ENCODE data around the gene CHD2. TPM values are rescaled to one million over a fixed set of nuclear protein-coding genes. Genes with fewer than 3 reads are reported as not detected.

Gene CHD2
- total RNA-seq, 2 donors from 2014 or later, result 31.1 to 37.9 TPM

DNA sequence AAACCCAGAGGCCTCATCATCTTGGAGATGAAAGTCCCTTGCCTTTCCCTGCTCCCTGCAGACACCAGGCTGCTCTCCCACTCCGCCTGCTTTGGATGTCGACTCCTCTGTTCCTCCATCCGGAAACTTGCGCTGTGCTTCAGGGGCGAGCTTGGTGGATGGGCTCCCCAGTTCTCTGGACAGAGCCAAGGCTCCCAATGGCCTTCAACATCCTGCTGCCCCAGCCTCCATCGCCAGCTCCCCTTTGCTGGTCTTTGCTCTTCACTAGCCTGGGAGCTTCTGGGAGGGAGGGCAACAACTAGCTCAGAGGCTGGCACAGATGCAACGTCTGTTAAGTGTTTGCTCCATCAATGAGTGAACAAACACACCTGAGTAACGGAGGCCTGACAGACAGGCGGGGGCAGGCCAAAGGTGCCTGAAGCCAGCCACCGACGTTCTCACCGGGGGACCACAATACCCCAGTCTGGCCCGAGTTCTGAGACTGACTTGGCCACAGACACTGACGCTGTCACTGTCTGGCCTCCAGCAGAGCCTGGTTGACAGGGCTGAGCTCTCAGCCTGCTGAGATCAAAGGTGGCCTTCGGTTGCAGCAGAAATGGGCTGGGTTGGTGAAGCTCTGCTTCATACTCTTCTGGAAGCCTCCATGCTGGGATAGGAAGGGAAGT lies 149.9 kb downstream of the CHD2 start:
- peaks cover 32% of the 10 kb centered on the region for H3K36me3 ChIP-seq
- TF ChIP-seq, protein P1, sequence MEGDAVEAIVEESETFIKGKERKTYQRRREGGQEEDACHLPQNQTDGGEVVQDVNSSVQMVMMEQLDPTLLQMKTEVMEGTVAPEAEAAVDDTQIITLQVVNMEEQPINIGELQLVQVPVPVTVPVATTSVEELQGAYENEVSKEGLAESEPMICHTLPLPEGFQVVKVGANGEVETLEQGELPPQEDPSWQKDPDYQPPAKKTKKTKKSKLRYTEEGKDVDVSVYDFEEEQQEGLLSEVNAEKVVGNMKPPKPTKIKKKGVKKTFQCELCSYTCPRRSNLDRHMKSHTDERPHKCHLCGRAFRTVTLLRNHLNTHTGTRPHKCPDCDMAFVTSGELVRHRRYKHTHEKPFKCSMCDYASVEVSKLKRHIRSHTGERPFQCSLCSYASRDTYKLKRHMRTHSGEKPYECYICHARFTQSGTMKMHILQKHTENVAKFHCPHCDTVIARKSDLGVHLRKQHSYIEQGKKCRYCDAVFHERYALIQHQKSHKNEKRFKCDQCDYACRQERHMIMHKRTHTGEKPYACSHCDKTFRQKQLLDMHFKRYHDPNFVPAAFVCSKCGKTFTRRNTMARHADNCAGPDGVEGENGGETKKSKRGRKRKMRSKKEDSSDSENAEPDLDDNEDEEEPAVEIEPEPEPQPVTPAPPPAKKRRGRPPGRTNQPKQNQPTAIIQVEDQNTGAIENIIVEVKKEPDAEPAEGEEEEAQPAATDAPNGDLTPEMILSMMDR (IDR thresholded peaks at IDR 0.05), result no peak
- H3K9me3 ChIP-seq, result peaks cover 0 to 9% of the 10 kb centered on the region in 2 donors
- H3K27ac ChIP-seq, result no peak overlapping the region
- DNase-seq (ENCODE audit: low spot score), result no peak
- no peaks in the 10 kb centered on the region for H3K27me3 ChIP-seq
- no peaks in the 10 kb centered on the region for H3K4me1 ChIP-seq
- no peak overlapping the region for H3K4me3 ChIP-seq

DNA sequence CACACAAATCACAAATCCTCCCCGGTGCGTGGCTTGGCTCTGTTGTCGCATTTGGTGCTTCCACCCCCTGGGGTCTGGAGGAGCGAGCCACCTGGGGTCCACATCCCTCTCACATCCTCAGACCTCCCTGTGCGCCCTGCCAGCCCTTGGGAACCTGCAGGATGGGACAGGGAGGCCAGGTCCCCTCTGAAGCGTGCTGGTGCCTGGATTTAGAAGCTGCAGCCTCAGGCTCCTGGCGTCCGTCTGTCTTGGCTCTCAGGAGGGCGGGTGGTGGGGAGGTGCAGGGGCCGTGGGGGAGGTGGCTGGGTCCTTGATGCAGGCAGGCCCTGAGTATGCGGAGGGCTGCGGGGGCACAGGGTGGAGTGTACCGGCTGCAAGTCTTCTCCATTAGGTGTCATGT lies 150.5 kb downstream of the CHD2 start:
- H3K4me3 ChIP-seq, result no peak overlapping the region

DNA sequence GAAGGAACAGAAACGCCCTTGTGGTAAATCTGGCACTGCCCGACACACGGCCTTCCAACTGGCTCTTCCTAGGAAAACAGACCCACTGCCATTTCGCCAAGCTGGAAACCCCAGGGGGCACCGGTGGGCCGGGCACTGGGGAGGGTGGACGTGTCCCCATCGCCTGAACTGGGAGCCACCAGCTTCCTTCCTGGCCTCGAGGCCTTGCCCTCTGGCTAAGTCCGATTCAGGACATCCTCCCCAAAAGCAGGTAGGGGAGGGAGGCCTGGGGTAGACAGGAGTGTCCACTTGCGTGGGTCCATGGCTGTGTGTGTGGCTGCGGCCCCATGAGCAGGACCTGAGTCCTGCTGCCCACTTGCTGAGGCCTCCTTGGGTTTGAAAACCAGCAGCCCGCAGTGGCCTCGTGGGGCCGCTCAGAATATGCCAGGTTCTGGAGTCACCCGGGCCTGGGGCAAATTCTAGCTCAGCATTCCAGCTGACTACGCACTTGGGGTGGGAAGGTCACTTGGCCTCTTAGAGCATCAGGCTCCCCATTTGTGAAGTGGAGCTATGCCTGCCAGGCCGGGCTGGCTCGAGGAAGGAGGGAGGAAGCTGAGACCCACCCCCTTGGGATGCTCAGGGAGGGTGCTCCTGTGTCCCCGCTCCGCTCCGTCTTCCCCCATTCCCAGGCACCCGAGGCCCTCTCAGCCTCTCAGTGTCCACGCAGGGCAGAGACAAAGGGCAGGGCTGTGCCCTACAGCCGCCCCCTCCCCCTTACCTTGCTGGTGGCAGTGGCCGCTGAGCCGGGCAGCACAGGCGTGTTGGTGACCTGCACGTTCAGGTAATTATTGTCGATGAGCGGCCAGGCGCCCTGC lies 151.3 kb downstream of the CHD2 start:
- H3K27me3 ChIP-seq, result no peaks in the 10 kb centered on the region
- no peak overlapping the region for H3K4me3 ChIP-seq
- no peaks in the 10 kb centered on the region for H3K4me1 ChIP-seq
- H3K9me3 ChIP-seq, result peaks cover 0 to 2% of the 10 kb centered on the region in 2 donors
- TF ChIP-seq, protein P1 (IDR thresholded peaks at IDR 0.05), result no peak
- DNase-seq (ENCODE audit: low spot score), result no peak
- peaks cover 22% of the 10 kb centered on the region for H3K36me3 ChIP-seq
- H3K27ac ChIP-seq, result no peak overlapping the region

More for the DNA sequence above, 150.5 kb downstream of the CHD2 start:
- TF ChIP-seq, protein P1 (IDR thresholded peaks at IDR 0.05), result no peak
- Histone ChIP-seq H3K27ac (no peak overlapping the region), H3K4me1 (no peaks in the 10 kb centered on the region), H3K36me3 (peaks cover 28% of the 10 kb centered on the region), H3K9me3 (peaks cover 0 to 9% of the 10 kb centered on the region in 2 donors), H3K27me3 (no peaks in the 10 kb centered on the region)
- DNase-seq (ENCODE audit: low spot score), result no peak

DNA sequence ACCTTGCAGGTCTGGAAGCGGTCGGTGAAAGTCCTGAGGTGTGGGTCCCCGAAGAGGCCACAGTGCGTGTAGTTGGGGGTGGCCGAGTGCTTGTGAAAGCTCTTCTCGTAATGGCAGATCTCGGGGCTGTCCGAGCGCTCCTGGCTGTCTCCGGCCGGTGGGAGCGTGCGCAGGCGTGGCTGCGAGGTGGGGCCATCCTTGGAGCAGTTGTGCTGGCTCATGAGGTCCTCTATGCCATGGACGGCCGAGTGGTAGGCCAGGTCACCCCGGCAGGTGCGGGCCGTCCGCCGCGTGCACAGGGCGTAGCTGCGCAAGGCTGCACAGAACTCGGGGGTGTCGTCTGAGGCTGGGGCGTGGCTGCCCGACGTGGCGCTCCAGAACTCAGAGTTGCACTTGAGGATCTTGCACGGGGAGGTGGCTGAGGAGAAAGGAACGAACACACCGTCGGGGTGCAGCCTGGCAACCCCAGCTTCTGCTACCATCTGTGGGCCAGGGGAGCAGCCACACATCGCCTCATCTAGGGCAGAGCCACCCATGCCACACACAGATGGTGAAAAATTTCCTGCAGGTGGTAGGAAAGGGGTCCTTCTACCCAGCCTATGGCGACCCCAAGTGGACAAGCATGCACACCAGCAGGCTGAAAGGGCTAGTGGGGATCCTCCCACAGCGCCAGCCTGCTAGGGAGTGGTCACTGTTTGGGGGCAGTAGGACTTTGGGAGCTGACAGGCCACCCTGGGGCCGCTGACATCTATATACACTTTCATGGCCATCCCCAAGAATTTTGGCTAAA lies 152.2 kb downstream of the CHD2 start:
- Histone ChIP-seq H3K4me1 (no peaks in the 10 kb centered on the region), H3K27me3 (no peaks in the 10 kb centered on the region), H3K36me3 (peaks cover 15% of the 10 kb centered on the region), H3K27ac (no peak overlapping the region), H3K4me3 (no peak overlapping the region), H3K9me3 (no peaks in the 10 kb centered on the region)
- DNase-seq (ENCODE audit: low spot score), result no peak
- TF ChIP-seq, protein P1 (IDR thresholded peaks at IDR 0.05), result no peak

DNA sequence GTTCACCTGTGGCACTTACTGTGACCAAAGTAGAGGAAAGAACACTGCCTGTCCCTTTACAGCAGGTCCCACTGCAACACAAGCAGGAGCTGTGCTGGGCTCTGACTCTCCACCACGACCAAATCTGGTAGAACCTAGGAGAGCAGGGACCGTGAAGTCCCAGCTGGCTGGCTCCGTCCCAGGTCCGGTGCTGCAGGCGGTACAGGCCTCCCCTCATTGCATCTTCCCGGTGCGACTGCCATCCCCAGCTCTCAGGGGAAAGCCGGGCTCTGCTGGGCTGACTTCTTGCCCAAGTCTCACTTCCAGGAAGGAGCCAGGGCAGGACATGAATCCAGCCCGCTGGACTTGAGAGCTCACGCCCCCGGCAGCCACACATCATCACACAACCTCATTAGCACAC lies 155.1 kb downstream of the CHD2 start:
- TF ChIP-seq, protein P1 (IDR thresholded peaks at IDR 0.05), result no peak
- H3K27me3 ChIP-seq, result no peaks in the 10 kb centered on the region
- no peak for DNase-seq (ENCODE audit: low spot score)
- peaks cover 6% of the 10 kb centered on the region for H3K36me3 ChIP-seq
- no peak overlapping the region for H3K27ac ChIP-seq
- H3K4me3 ChIP-seq, result no peak overlapping the region
- peaks cover 0 to under 1% of the 10 kb centered on the region in 2 donors for H3K4me1 ChIP-seq
- H3K9me3 ChIP-seq, result no peaks in the 10 kb centered on the region

Measured in right atrium auricular region (tissue), 2 donors.